ENCODE results near the gene HHEX. TPM values are rescaled to one million over a fixed set of nuclear protein-coding genes. Genes with fewer than 3 reads are reported as not detected.

The HHEX gene
- total and polyA plus RNA-seq, 4 donors, result 16.2 to 42.2 (median 34.2) TPM

GRCh38 chr10:92699193-92699517 is 9.4 kb downstream of the HHEX start:
- Histone ChIP-seq H3K9ac (ENCODE audit: low read depth in 1 of 2, low read length in 2 of 2) (peak overlapping the region; percentile 54 to 76), H3K27me3 (ENCODE audit: control insufficient read depth in 4 of 4, insufficient read depth in 4 of 4, low read length in 3 of 4) (no peaks in the 10 kb centered on the region), H3K4me3 (ENCODE audit: low read depth in 1 of 3, low read length in 3 of 3) (peak overlapping the region; percentile 52 to 65 (median 63)), H3K27ac (ENCODE audit: low read depth in 1 of 2, low read length in 2 of 2) (peak overlapping the region; percentile 53 to 68), H3K4me1 (ENCODE audit: control insufficient read depth in 4 of 4, insufficient read depth in 4 of 4, low read length in 3 of 4) (peaks cover 18 to 52% (median 36%) of the 10 kb centered on the region in 4 donors), H3K36me3 (ENCODE audit: control insufficient read depth in 4 of 4, insufficient read depth in 3 of 4, low read depth in 1 of 4, low read length in 3 of 4) (peaks cover 0 to 11% (median 2%) of the 10 kb centered on the region in 4 donors), H3K9me3 (ENCODE audit: control insufficient read depth in 4 of 4, low read length in 3 of 4) (no peaks in the 10 kb centered on the region)
- DNase-seq (ENCODE audit: low spot score), result no peak
- WGBS, result 17% methylated on average over 3 of the region's 3 CpGs
- TF ChIP-seq NR2F2 (IDR thresholded peaks at IDR 0.05) (no peak), CTCF (IDR thresholded peaks at IDR 0.05; ENCODE audit: low read depth, low read length, missing input control) (no peak), FOXA2 (IDR thresholded peaks at IDR 0.05) (no peak), HNF4G (IDR thresholded peaks at IDR 0.05) (no peak), TAF1 (conservative IDR thresholded peaks at IDR 0.05) (no peak), ATF3 (IDR thresholded peaks at IDR 0.05) (no peak), RXRA (IDR thresholded peaks at IDR 0.05) (no peak), JUND (IDR thresholded peaks at IDR 0.05) (no peak), YY1 (IDR thresholded peaks at IDR 0.05) (no peak), HNF4A (conservative IDR thresholded peaks at IDR 0.05) (no peak), REST (IDR thresholded peaks at IDR 0.05) (no peak), GABPA (IDR thresholded peaks at IDR 0.05 in 1 of 2, conservative IDR thresholded peaks at IDR 0.05 in 1 of 2) (no peak), SP1 (IDR thresholded peaks at IDR 0.05) (no peak), RAD21 (IDR thresholded peaks at IDR 0.05) (no peak), MAX (IDR thresholded peaks at IDR 0.05) (no peak), FOXA1 (IDR thresholded peaks at IDR 0.05) (no peak)

GRCh38 chr10:92699518-92700381 is 10.0 kb downstream of the HHEX start:
- peaks cover 0 to 5% (median 0%) of the 10 kb centered on the region in 4 donors for H3K36me3 ChIP-seq (ENCODE audit: control insufficient read depth in 4 of 4, insufficient read depth in 3 of 4, low read depth in 1 of 4, low read length in 3 of 4)
- H3K4me1 ChIP-seq (ENCODE audit: control insufficient read depth in 4 of 4, insufficient read depth in 4 of 4, low read length in 3 of 4), result peaks cover 14 to 46% (median 30%) of the 10 kb centered on the region in 4 donors
- no peaks in the 10 kb centered on the region for H3K9me3 ChIP-seq (ENCODE audit: control insufficient read depth in 4 of 4, low read length in 3 of 4)
- peak overlapping the region; percentile 52 to 65 (median 63) for H3K4me3 ChIP-seq (ENCODE audit: low read depth in 1 of 3, low read length in 3 of 3)
- peak overlapping the region; percentile 54 to 76 for H3K9ac ChIP-seq (ENCODE audit: low read depth in 1 of 2, low read length in 2 of 2)
- H3K27me3 ChIP-seq (ENCODE audit: control insufficient read depth in 4 of 4, insufficient read depth in 4 of 4, low read length in 3 of 4), result no peaks in the 10 kb centered on the region
- 8% methylated on average over 32 of the region's 32 CpGs for WGBS
- TF ChIP-seq HNF4G (IDR thresholded peaks at IDR 0.05), result no peak
- peak; percentile 40 to 72 for TF ChIP-seq GABPA (IDR thresholded peaks at IDR 0.05 in 1 of 2, conservative IDR thresholded peaks at IDR 0.05 in 1 of 2)
- peak in 1 of 2 donors; percentile 32 for TF ChIP-seq RAD21 (IDR thresholded peaks at IDR 0.05)
- TF ChIP-seq NR2F2 (IDR thresholded peaks at IDR 0.05), result peak; percentile 48
- no peak for TF ChIP-seq RXRA (IDR thresholded peaks at IDR 0.05)
- no peak for TF ChIP-seq CTCF (IDR thresholded peaks at IDR 0.05; ENCODE audit: low read depth, low read length, missing input control)
- no peak for TF ChIP-seq REST (IDR thresholded peaks at IDR 0.05)
- no peak for TF ChIP-seq JUND (IDR thresholded peaks at IDR 0.05)
- peak; percentile 25 for TF ChIP-seq YY1 (IDR thresholded peaks at IDR 0.05)
- TF ChIP-seq SP1 (IDR thresholded peaks at IDR 0.05), result peak; percentile 20
- no peak for TF ChIP-seq FOXA2 (IDR thresholded peaks at IDR 0.05)
- TF ChIP-seq HNF4A (conservative IDR thresholded peaks at IDR 0.05), result peak in 1 of 2 donors; percentile 13
- H3K27ac ChIP-seq (ENCODE audit: low read depth in 1 of 2, low read length in 2 of 2), result peak overlapping the region; percentile 53 to 68
- peak; percentile 41 for DNase-seq (ENCODE audit: low spot score)
